BLaER1 treated with 17β-estradiol and CSF1 and Interleukin-3, amounts not matched to agents 10 nM and 100 nM (cell line): Measurements from ENCODE around the gene TOGARAM2.

Experiments used
- H3K27ac ChIP-seq, 11 experiments: shearing (Covaris generic); formaldehyde crosslinking; 2 replicates each; pipeline ENCODE4 v1.8.1; 2022
- H3K27me3 ChIP-seq, 11 experiments: shearing (Covaris generic); formaldehyde crosslinking; 2 replicates each; pipeline ENCODE4 v1.8.1; 2022
- H3K36me3 ChIP-seq, 11 experiments: shearing (Covaris generic); formaldehyde crosslinking; 2 replicates each; pipeline ENCODE4 v1.8.1; 2022
- H3K4me1 ChIP-seq, 10 experiments: shearing (Covaris generic); formaldehyde crosslinking; 2 replicates each; pipeline ENCODE4 v1.8.1; 2022
- H3K4me2 ChIP-seq, 11 experiments: shearing (Covaris generic); formaldehyde crosslinking; 2 replicates each; pipeline ENCODE4 v1.8.1; 2022
- H3K4me3 ChIP-seq, 10 experiments: shearing (Covaris generic); formaldehyde crosslinking; 2 replicates each; pipeline ENCODE4 v1.8.1; 2022
- H3K9ac ChIP-seq, 11 experiments: shearing (Covaris generic); formaldehyde crosslinking; 2 replicates each; pipeline ENCODE4 v1.8.1; 2022
- H3K9me3 ChIP-seq, 11 experiments: shearing (Covaris generic); formaldehyde crosslinking; replicated peaks in 1 of 11; 2 replicates each; pipeline ENCODE4 v1.8.1; 2022
- H4K20me1 ChIP-seq, 11 experiments: shearing (Covaris generic); formaldehyde crosslinking; 2 replicates each; pipeline ENCODE4 v1.8.1; 2022
- Cebpa-rat ChIP-seq, 11 experiments: shearing (Covaris generic); IDR thresholded peaks; 2 replicates each; pipeline ENCODE4 v1.8.1; 2022

TOGARAM2 gene

DNA sequence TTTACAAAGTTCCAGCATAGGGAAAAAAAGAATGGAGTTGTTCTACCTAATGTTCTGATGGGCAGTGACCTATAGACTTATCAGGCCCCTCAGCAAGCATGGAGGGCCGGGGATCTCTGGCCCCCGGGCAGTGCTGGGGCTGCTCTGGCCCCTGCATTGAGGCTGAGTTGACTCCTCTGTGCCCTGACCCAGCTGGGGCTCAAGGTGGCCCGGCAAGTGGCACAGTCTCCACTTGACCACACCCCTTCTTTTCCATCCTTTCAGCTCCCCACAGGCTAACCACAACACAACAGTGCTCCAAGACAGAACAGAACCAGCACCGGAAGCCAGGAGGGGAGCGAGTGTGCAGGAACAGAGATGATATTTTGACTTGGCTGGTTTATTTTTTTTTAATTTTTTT is 19.9 kb downstream of the TOGARAM2 start:
- Histone ChIP-seq H4K20me1 (no peaks in the 10 kb centered on the region), H3K4me3 (no peak overlapping the region), H3K4me2 (peak overlapping the region; percentile 49 to 88 (median 60))

GRCh38 chr2:29001806-29002205 is 20.7 kb downstream of the TOGARAM2 start:
- no peak for TF ChIP-seq Cebpa-rat (IDR thresholded peaks at IDR 0.05)

More for the DNA sequence above, 19.9 kb downstream of the TOGARAM2 start:
- Histone ChIP-seq H3K9ac (peak overlapping the region in 2 of 11 experiments; percentile 65 to 73; a peak in 4 of 22 replicates), H3K4me1 (peaks cover 14 to 66% (median 23%) of the 10 kb centered on the region in 10 experiments), H3K36me3 (no peaks in the 10 kb centered on the region), H3K27me3 (no peaks in the 10 kb centered on the region), H3K9me3 (no peaks in the 10 kb centered on the region), H3K27ac (peak overlapping the region in 8 of 11 experiments; percentile 9 to 96 (median 52); a peak in 12 of 22 replicates)
- no peak for TF ChIP-seq Cebpa-rat (IDR thresholded peaks at IDR 0.05)

GRCh38 chr2:29004755-29005154 is 23.7 kb downstream of the TOGARAM2 start:
- H3K9ac ChIP-seq = no peak overlapping the region
- no peaks in the 10 kb centered on the region for H4K20me1 ChIP-seq
- H3K27me3 ChIP-seq = no peaks in the 10 kb centered on the region
- H3K4me3 ChIP-seq = no peak overlapping the region
- TF ChIP-seq Cebpa-rat (IDR thresholded peaks at IDR 0.05) = no peak
- no peaks in the 10 kb centered on the region for H3K36me3 ChIP-seq
- peaks cover 26 to 64% (median 42%) of the 10 kb centered on the region in 10 experiments for H3K4me1 ChIP-seq
- H3K4me2 ChIP-seq = no peak overlapping the region
- no peak overlapping the region for H3K27ac ChIP-seq
- H3K9me3 ChIP-seq = no peaks in the 10 kb centered on the region

More at GRCh38 chr2:29001806-29002205, 20.7 kb downstream of the TOGARAM2 start:
- peak overlapping the region in 1 of 11 experiments; percentile 9; a peak in 1 of 22 replicates for H3K9ac ChIP-seq
- peaks cover 14 to 72% (median 26%) of the 10 kb centered on the region in 10 experiments for H3K4me1 ChIP-seq
- no peaks in the 10 kb centered on the region for H3K9me3 ChIP-seq
- peak overlapping the region in 5 of 11 experiments; percentile 58 to 88 (median 80); a peak in 8 of 22 replicates for H3K4me2 ChIP-seq
- peak overlapping the region in 7 of 11 experiments; percentile 6 to 96 (median 22); a peak in 7 of 22 replicates for H3K27ac ChIP-seq
- H3K27me3 ChIP-seq = no peaks in the 10 kb centered on the region
- H3K36me3 ChIP-seq = no peaks in the 10 kb centered on the region
- H4K20me1 ChIP-seq = no peaks in the 10 kb centered on the region
- H3K4me3 ChIP-seq = no peak overlapping the region

- Histone ChIP-seq H3K4me2 (no peak overlapping the region), H3K27ac (no peak overlapping the region), H4K20me1 (no peaks in the 10 kb centered on the region), H3K9ac (no peak overlapping the region), H3K4me3 (no peak overlapping the region), H3K36me3 (no peaks in the 10 kb centered on the region), H3K27me3 (no peaks in the 10 kb centered on the region), H3K4me1 (peaks cover 27 to 64% (median 42%) of the 10 kb centered on the region in 10 experiments), H3K9me3 (no peaks in the 10 kb centered on the region)
- no peak for TF ChIP-seq Cebpa-rat (IDR thresholded peaks at IDR 0.05)
Observed at GRCh38 chr2:29005331-29005730, 24.2 kb downstream of the TOGARAM2 start.

GRCh38 chr2:29006092-29006979 is 25.2 kb downstream of the TOGARAM2 start:
- no peaks in the 10 kb centered on the region for H3K9me3 ChIP-seq
- H3K27me3 ChIP-seq = no peaks in the 10 kb centered on the region
- TF ChIP-seq Cebpa-rat (IDR thresholded peaks at IDR 0.05) = no peak
- H3K36me3 ChIP-seq = no peaks in the 10 kb centered on the region
- peaks cover 0 to 2% (median 0%) of the 10 kb centered on the region in 11 experiments; a peak in 1 of 22 replicates for H4K20me1 ChIP-seq
- H3K4me1 ChIP-seq = peaks cover 27 to 66% (median 42%) of the 10 kb centered on the region in 10 experiments
- no peak overlapping the region for H3K4me3 ChIP-seq
- H3K27ac ChIP-seq = no peak overlapping the region
- H3K4me2 ChIP-seq = peak overlapping the region in 5 of 11 experiments; percentile 30 to 75 (median 55); a peak in 8 of 22 replicates
- no peak overlapping the region for H3K9ac ChIP-seq

DNA sequence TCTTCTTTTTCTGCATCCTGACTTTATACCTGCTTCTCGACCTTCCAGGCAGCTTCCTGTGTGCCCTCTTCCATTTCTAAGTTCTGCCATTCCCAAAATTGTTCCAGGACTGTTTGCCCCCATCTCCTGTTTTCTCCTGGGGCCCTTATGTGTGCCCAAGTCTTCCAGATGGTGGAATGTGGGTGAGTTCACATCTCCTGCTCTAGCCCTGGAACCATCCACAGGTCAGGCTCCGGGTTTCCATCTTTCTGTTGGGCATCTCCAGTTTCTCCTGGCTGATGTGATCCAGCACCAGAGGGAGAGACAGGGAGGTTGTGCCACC is 25.8 kb downstream of the TOGARAM2 start:
- H3K4me2 ChIP-seq = peak overlapping the region in 4 of 11 experiments; percentile 38 to 75 (median 63); a peak in 7 of 22 replicates
- H3K9me3 ChIP-seq = no peaks in the 10 kb centered on the region
- no peaks in the 10 kb centered on the region for H3K27me3 ChIP-seq
- H3K36me3 ChIP-seq = no peaks in the 10 kb centered on the region
- no peak overlapping the region for H3K9ac ChIP-seq
- peaks cover 32 to 66% (median 43%) of the 10 kb centered on the region in 10 experiments for H3K4me1 ChIP-seq
- no peak overlapping the region for H3K27ac ChIP-seq
- H4K20me1 ChIP-seq = peaks cover 0 to 8% (median 0%) of the 10 kb centered on the region in 11 experiments; a peak in 2 of 22 replicates
- TF ChIP-seq Cebpa-rat (IDR thresholded peaks at IDR 0.05) = no peak
- H3K4me3 ChIP-seq = no peak overlapping the region

DNA sequence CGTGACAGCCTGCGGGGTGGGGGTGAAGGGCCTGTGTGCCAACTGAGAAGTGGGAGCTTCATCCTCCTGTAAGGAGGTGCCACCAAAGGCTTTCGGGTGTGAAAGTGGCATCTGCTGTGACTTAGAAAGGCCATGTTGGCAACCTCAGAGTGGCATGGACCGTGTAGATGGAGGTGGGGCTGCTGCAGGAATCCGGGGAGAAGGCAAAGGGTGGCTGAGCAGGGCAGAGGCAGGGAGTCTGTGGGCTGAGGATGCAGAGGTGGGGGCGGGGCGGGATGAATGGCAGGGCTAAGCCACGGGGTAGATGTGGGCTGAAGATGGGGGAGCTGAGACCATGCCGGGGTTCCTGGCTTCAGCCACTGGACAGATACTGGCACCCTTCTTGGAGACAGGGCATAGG is 28.2 kb downstream of the TOGARAM2 start:
- no peak overlapping the region for H3K4me3 ChIP-seq
- no peaks in the 10 kb centered on the region for H3K36me3 ChIP-seq

DNA sequence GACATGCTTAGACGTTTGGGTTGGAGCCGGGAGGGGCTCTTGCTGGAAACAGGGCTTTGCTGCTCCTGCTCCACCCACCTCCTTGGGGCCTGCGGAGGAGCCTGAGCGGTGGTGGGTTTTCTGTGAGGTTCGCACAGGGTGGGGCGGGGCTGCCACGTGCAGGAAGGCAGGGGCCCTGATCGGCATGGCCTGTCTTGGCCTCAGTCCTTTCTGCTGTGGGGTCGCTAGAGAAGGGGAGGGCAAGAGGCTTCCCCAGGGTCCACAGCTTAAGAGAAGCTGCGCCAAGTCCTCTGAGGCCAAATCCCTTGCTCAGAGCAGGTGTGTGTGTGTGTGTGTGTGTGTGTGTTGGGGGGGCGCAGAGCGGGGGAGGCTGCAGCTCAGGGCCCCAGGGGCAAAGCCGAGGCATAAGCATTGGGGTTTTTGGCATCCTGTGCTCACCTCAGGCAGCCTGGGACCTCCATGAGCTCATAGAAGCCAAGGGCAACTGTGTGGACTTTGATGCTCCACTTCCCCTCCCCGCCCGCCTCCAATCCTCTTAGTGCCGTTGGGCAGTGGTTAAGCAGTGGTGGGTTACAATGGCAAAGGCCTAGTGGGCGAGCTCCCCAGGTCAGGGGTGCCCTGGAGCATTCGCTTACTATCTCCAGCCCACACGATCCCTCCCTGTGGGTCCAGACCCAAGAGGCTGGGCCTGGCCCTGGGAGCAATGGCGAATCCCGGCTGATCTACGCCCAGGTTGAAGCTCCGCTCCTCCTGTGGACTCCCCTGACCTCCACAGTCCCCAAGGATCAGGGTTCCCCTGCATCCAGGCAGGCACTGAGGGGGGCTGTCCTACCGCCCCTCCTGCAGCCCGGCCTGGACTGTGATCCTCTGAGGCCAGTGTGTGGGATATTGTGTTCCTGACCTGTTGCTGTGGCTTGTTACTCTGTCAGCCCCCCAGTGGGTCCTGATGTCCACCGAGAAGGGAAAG is 28.9 kb downstream of the TOGARAM2 start:
- Histone ChIP-seq H3K4me3 (peak overlapping the region in 2 of 10 experiments; percentile 51 to 52; a peak in 3 of 20 replicates), H3K36me3 (no peaks in the 10 kb centered on the region), H3K27me3 (no peaks in the 10 kb centered on the region), H3K4me2 (peak overlapping the region; percentile 83 to 99 (median 97)), H4K20me1 (peaks cover 0 to 16% (median 0%) of the 10 kb centered on the region in 11 experiments; a peak in 2 of 22 replicates), H3K9me3 (no peaks in the 10 kb centered on the region), H3K27ac (peak overlapping the region; percentile 54 to 93 (median 82); a peak in 20 of 22 replicates), H3K4me1 (peaks cover 63 to 85% (median 73%) of the 10 kb centered on the region in 10 experiments), H3K9ac (peak overlapping the region in 9 of 11 experiments; percentile 67 to 83 (median 78); a peak in 16 of 22 replicates)
- no peak for TF ChIP-seq Cebpa-rat (IDR thresholded peaks at IDR 0.05)

More for the DNA sequence above, 28.2 kb downstream of the TOGARAM2 start:
- H3K9ac ChIP-seq = peak overlapping the region in 4 of 11 experiments; percentile 78 to 83 (median 80); a peak in 9 of 22 replicates
- TF ChIP-seq Cebpa-rat (IDR thresholded peaks at IDR 0.05) = no peak
- H3K4me2 ChIP-seq = peak overlapping the region; percentile 83 to 99 (median 97)
- H4K20me1 ChIP-seq = peaks cover 0 to 16% (median 0%) of the 10 kb centered on the region in 11 experiments; a peak in 2 of 22 replicates
- H3K27ac ChIP-seq = peak overlapping the region in 10 of 11 experiments; percentile 54 to 93 (median 84); a peak in 14 of 22 replicates
- H3K9me3 ChIP-seq = no peaks in the 10 kb centered on the region
- H3K27me3 ChIP-seq = no peaks in the 10 kb centered on the region
- H3K4me1 ChIP-seq = peaks cover 56 to 78% (median 65%) of the 10 kb centered on the region in 10 experiments
